ENCODE measurements around the gene USP54. TPM values are rescaled to one million over a fixed set of nuclear protein-coding genes. Genes with fewer than 3 reads are reported as not detected.

Gene USP54, protein sequence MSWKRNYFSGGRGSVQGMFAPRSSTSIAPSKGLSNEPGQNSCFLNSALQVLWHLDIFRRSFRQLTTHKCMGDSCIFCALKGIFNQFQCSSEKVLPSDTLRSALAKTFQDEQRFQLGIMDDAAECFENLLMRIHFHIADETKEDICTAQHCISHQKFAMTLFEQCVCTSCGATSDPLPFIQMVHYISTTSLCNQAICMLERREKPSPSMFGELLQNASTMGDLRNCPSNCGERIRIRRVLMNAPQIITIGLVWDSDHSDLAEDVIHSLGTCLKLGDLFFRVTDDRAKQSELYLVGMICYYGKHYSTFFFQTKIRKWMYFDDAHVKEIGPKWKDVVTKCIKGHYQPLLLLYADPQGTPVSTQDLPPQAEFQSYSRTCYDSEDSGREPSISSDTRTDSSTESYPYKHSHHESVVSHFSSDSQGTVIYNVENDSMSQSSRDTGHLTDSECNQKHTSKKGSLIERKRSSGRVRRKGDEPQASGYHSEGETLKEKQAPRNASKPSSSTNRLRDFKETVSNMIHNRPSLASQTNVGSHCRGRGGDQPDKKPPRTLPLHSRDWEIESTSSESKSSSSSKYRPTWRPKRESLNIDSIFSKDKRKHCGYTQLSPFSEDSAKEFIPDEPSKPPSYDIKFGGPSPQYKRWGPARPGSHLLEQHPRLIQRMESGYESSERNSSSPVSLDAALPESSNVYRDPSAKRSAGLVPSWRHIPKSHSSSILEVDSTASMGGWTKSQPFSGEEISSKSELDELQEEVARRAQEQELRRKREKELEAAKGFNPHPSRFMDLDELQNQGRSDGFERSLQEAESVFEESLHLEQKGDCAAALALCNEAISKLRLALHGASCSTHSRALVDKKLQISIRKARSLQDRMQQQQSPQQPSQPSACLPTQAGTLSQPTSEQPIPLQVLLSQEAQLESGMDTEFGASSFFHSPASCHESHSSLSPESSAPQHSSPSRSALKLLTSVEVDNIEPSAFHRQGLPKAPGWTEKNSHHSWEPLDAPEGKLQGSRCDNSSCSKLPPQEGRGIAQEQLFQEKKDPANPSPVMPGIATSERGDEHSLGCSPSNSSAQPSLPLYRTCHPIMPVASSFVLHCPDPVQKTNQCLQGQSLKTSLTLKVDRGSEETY (N-terminal part only)
- total RNA-seq: 20.4 TPM

DNA sequence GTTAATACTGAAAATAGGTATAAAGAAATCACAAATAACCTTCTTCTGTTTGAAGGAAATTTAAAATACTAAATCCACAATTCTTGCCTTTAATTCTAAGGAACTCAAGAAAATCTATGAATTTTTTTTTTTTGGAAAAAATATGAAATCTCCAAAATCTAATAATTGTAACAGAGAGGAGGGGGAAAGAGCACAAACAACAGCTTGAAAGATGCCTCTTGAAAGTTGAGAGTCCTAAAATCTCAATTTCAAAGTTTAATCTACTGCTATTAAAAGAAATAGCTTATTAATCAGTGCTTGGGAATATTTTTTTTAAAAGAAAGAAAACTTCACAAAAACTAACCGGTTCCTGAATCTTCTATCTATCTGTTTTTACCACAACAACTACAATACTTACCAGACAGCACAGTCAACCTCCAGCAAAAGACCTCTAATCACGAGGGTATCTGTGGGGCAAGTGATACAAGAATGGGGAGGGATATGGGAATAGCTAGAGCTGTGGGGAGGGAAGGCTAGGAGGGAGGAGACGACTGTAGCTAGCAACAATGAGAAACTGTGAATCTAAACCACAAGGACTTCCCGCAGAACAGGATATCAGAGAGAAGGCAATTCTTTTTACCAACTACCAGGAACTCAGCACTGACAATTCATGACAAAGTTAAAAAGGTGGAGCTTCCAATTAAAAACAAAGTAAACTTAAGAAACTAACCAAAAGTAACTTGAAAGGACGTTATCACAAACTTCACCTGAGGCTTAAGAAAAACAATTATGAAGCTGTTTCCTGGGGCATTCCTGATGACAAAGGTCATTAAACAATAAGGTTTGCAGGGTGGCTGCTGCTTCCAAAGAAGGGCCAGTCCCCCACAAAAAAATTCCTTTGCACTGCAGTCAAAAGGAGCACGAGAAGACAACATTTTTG, at the start of gene USP54:
USP54 (minus strand) TSS at position 462 of the 919 bp plus-strand sequence. CDS start 15,684 bp downstream, outside the sequence.
- peak within 1 kb of the TSS in 1 of 3 donors; percentile 48 for H3K9ac ChIP-seq (ENCODE audit: low read depth in 1 of 3, low read length in 3 of 3)

GRCh38 chr10:73639286-73639685, 48.1 kb upstream of the USP54 start:
- H3K27me3 ChIP-seq (ENCODE audit: control insufficient read depth in 3 of 3, insufficient read depth in 3 of 3, low read length in 3 of 3): no peaks in the 10 kb centered on the region
- no peaks in the 10 kb centered on the region for H3K9me3 ChIP-seq (ENCODE audit: control insufficient read depth in 3 of 3, low read length in 3 of 3)
- H3K9ac ChIP-seq (ENCODE audit: low read depth in 1 of 3, low read length in 3 of 3): peak overlapping the region; percentile 87 to 98 (median 95)
- H3K36me3 ChIP-seq (ENCODE audit: control insufficient read depth in 3 of 3, insufficient read depth in 3 of 3, low read length in 3 of 3): peaks cover 3 to 22% (median 21%) of the 10 kb centered on the region in 3 donors
- peak overlapping the region; percentile 90 to 93 (median 91) for H3K4me3 ChIP-seq (ENCODE audit: low read length in 3 of 3)
- H3K27ac ChIP-seq (ENCODE audit: low read depth, low read length): peak overlapping the region; percentile 94
- peaks cover 27 to 47% (median 43%) of the 10 kb centered on the region in 3 donors for H3K4me1 ChIP-seq (ENCODE audit: control insufficient read depth in 3 of 3, insufficient read depth in 3 of 3, low read length in 3 of 3)

More for the DNA sequence above, at the start of gene USP54:
- Histone ChIP-seq H3K4me3 (ENCODE audit: low read length in 3 of 3) (peak within 1 kb of the TSS in 1 of 3 donors; percentile 41), H3K4me1 (ENCODE audit: control insufficient read depth in 3 of 3, insufficient read depth in 3 of 3, low read length in 3 of 3) (peaks cover 9 to 16% (median 9%) of the 10 kb centered on the region in 3 donors), H3K27me3 (ENCODE audit: control insufficient read depth in 3 of 3, insufficient read depth in 3 of 3, low read length in 3 of 3) (no peaks in the 10 kb centered on the region), H3K9me3 (ENCODE audit: control insufficient read depth in 3 of 3, low read length in 3 of 3) (no peaks in the 10 kb centered on the region), H3K27ac (ENCODE audit: low read depth, low read length) (peak within 1 kb of the TSS; percentile 46), H3K36me3 (ENCODE audit: control insufficient read depth in 3 of 3, insufficient read depth in 3 of 3, low read length in 3 of 3) (no peaks in the 10 kb centered on the region)

GRCh38 chr10:73635781-73636180, 44.6 kb upstream of the USP54 start:
- Histone ChIP-seq H3K27ac (ENCODE audit: low read depth, low read length) (peak overlapping the region; percentile 90), H3K36me3 (ENCODE audit: control insufficient read depth in 3 of 3, insufficient read depth in 3 of 3, low read length in 3 of 3) (peaks cover 25 to 48% (median 40%) of the 10 kb centered on the region in 3 donors), H3K4me3 (ENCODE audit: low read length in 3 of 3) (peak overlapping the region; percentile 60 to 66 (median 60)), H3K4me1 (ENCODE audit: control insufficient read depth in 3 of 3, insufficient read depth in 3 of 3, low read length in 3 of 3) (peaks cover 24 to 38% (median 29%) of the 10 kb centered on the region in 3 donors), H3K9me3 (ENCODE audit: control insufficient read depth in 3 of 3, low read length in 3 of 3) (no peaks in the 10 kb centered on the region), H3K9ac (ENCODE audit: low read depth in 1 of 3, low read length in 3 of 3) (peak overlapping the region; percentile 68 to 73 (median 69)), H3K27me3 (ENCODE audit: control insufficient read depth in 3 of 3, insufficient read depth in 3 of 3, low read length in 3 of 3) (no peaks in the 10 kb centered on the region)

GRCh38 chr10:73634421-73634820, 43.3 kb upstream of the USP54 start:
- H3K36me3 ChIP-seq (ENCODE audit: control insufficient read depth in 3 of 3, insufficient read depth in 3 of 3, low read length in 3 of 3): peaks cover 25 to 43% (median 32%) of the 10 kb centered on the region in 3 donors
- peak overlapping the region in 2 of 3 donors; percentile 29 to 60 for H3K4me3 ChIP-seq (ENCODE audit: low read length in 3 of 3)
- H3K9me3 ChIP-seq (ENCODE audit: control insufficient read depth in 3 of 3, low read length in 3 of 3): no peaks in the 10 kb centered on the region
- no peaks in the 10 kb centered on the region for H3K27me3 ChIP-seq (ENCODE audit: control insufficient read depth in 3 of 3, insufficient read depth in 3 of 3, low read length in 3 of 3)
- H3K9ac ChIP-seq (ENCODE audit: low read depth in 1 of 3, low read length in 3 of 3): peak overlapping the region; percentile 40 to 73 (median 69)
- H3K4me1 ChIP-seq (ENCODE audit: control insufficient read depth in 3 of 3, insufficient read depth in 3 of 3, low read length in 3 of 3): peaks cover 24 to 38% (median 29%) of the 10 kb centered on the region in 3 donors
- peak overlapping the region; percentile 90 for H3K27ac ChIP-seq (ENCODE audit: low read depth, low read length)

GRCh38 chr10:73629165-73629564, 38.0 kb upstream of the USP54 start:
- Histone ChIP-seq H3K4me3 (ENCODE audit: low read length in 3 of 3) (no peak overlapping the region), H3K36me3 (ENCODE audit: control insufficient read depth in 3 of 3, insufficient read depth in 3 of 3, low read length in 3 of 3) (peaks cover 18 to 27% (median 21%) of the 10 kb centered on the region in 3 donors), H3K27me3 (ENCODE audit: control insufficient read depth in 3 of 3, insufficient read depth in 3 of 3, low read length in 3 of 3) (no peaks in the 10 kb centered on the region), H3K4me1 (ENCODE audit: control insufficient read depth in 3 of 3, insufficient read depth in 3 of 3, low read length in 3 of 3) (peaks cover 3 to 33% (median 10%) of the 10 kb centered on the region in 3 donors), H3K9me3 (ENCODE audit: control insufficient read depth in 3 of 3, low read length in 3 of 3) (no peaks in the 10 kb centered on the region), H3K9ac (ENCODE audit: low read depth in 1 of 3, low read length in 3 of 3) (no peak overlapping the region), H3K27ac (ENCODE audit: low read depth, low read length) (peak overlapping the region; percentile 11)

GRCh38 chr10:73628405-73628804, 37.3 kb upstream of the USP54 start:
- H3K9me3 ChIP-seq (ENCODE audit: control insufficient read depth in 3 of 3, low read length in 3 of 3): no peaks in the 10 kb centered on the region
- peak overlapping the region; percentile 11 for H3K27ac ChIP-seq (ENCODE audit: low read depth, low read length)
- H3K27me3 ChIP-seq (ENCODE audit: control insufficient read depth in 3 of 3, insufficient read depth in 3 of 3, low read length in 3 of 3): no peaks in the 10 kb centered on the region
- H3K4me3 ChIP-seq (ENCODE audit: low read length in 3 of 3): no peak overlapping the region
- peaks cover 3 to 26% (median 6%) of the 10 kb centered on the region in 3 donors for H3K4me1 ChIP-seq (ENCODE audit: control insufficient read depth in 3 of 3, insufficient read depth in 3 of 3, low read length in 3 of 3)
- H3K9ac ChIP-seq (ENCODE audit: low read depth in 1 of 3, low read length in 3 of 3): no peak overlapping the region
- peaks cover 11 to 20% (median 14%) of the 10 kb centered on the region in 3 donors for H3K36me3 ChIP-seq (ENCODE audit: control insufficient read depth in 3 of 3, insufficient read depth in 3 of 3, low read length in 3 of 3)

DNA sequence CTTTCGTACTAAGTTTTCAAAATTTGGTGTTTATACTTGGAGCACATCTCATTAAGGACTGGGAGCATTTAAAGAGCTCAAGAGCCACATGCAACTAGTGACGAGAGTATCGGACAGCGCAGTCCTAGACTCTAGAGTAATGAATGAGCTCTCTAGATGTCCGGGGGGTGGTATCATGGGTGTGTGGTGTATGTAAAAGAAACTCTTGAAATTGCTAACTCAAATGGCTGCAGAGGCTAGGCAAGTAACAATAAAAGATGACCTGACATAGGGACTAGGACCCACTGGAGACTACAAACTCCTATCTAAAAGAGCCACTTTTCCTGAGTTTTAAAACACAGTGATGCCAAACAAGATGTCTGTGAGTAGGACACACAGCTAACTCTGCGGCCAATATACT, 36.2 kb upstream of the USP54 start:
- Histone ChIP-seq H3K27me3 (ENCODE audit: control insufficient read depth in 3 of 3, insufficient read depth in 3 of 3, low read length in 3 of 3) (no peaks in the 10 kb centered on the region), H3K4me3 (ENCODE audit: low read length in 3 of 3) (peak overlapping the region in 1 of 3 donors; percentile 26), H3K27ac (ENCODE audit: low read depth, low read length) (no peak overlapping the region), H3K9ac (ENCODE audit: low read depth in 1 of 3, low read length in 3 of 3) (no peak overlapping the region), H3K36me3 (ENCODE audit: control insufficient read depth in 3 of 3, insufficient read depth in 3 of 3, low read length in 3 of 3) (peaks cover 11 to 16% (median 11%) of the 10 kb centered on the region in 3 donors), H3K9me3 (ENCODE audit: control insufficient read depth in 3 of 3, low read length in 3 of 3) (no peaks in the 10 kb centered on the region), H3K4me1 (ENCODE audit: control insufficient read depth in 3 of 3, insufficient read depth in 3 of 3, low read length in 3 of 3) (peaks cover 3 to 24% (median 6%) of the 10 kb centered on the region in 3 donors)

DNA sequence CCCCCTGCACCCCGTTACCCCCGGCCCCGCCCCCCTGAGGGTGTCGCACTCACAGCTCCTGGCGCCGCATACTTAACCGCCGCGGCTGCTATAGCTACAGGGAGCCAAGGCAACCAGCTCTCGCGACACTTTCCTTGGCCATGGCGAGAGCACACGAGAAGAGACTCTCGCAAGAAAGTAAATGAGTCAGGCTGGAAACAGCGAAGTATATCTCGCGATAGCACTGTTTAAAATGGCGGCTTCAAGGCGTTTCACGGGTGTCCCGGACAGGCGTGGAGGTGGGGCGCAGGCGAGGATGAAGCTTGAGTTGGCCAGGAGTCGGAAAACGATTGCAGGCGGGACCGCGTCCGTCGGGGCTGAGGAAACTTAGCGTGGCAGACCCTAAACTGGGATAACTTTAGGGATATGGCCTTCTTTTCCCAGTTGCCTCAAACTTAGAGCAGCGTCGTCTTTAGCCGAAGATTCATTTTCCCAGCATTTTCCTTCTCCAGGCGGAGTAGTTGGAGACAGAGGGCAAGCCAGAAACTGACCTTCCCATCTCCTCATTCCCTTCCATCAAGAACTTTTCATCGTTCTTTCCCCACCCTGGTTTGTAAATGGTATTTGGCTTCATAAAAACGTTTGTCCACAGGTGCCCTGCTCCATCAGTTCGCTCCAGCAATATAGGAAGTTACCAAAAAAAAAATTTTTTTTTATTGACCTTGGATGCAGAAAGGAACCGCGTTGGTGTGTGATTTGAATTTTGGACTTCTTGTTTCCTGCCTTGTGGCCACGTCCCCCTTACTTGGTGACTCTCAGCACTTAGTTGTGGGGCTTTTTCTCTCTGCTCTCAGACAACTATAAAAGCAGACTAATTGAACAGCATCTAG, 35.0 kb upstream of the USP54 start:
- no peaks in the 10 kb centered on the region for H3K9me3 ChIP-seq (ENCODE audit: control insufficient read depth in 3 of 3, low read length in 3 of 3)
- no peaks in the 10 kb centered on the region for H3K27me3 ChIP-seq (ENCODE audit: control insufficient read depth in 3 of 3, insufficient read depth in 3 of 3, low read length in 3 of 3)
- peak overlapping the region; percentile 79 to 90 (median 87) for H3K4me3 ChIP-seq (ENCODE audit: low read length in 3 of 3)
- H3K36me3 ChIP-seq (ENCODE audit: control insufficient read depth in 3 of 3, insufficient read depth in 3 of 3, low read length in 3 of 3): peaks cover 0 to 4% (median 1%) of the 10 kb centered on the region in 3 donors
- peaks cover 3 to 24% (median 6%) of the 10 kb centered on the region in 3 donors for H3K4me1 ChIP-seq (ENCODE audit: control insufficient read depth in 3 of 3, insufficient read depth in 3 of 3, low read length in 3 of 3)
- H3K27ac ChIP-seq (ENCODE audit: low read depth, low read length): peak overlapping the region; percentile 83
- H3K9ac ChIP-seq (ENCODE audit: low read depth in 1 of 3, low read length in 3 of 3): peak overlapping the region; percentile 83 to 89 (median 86)
